Psoas muscle (tissue), 8 donors: Measurements from ENCODE around the gene GATA5. TPM values are rescaled to one million over a fixed set of nuclear protein-coding genes. Genes with fewer than 3 reads are reported as not detected.

ENCODE experiments used
- ATAC-seq, 4 donors: fragments of 200-7000 bp; cut with Tn5 transposase; one replicate each; pipeline ENCODE4 v1.9.1; 2020; ENCODE audit warnings: moderate library complexity in 3 of 4, mild to moderate bottlenecking in 2 of 4
- DNase-seq, 2 donors: peaks; one replicate each; pipeline ENCODE4 v3.0.0-alpha.2; 2020
- H3K27ac ChIP-seq: fragments of 200-600 bp; one replicate; pipeline ENCODE4 v1.8.0; 2022
- H3K27me3 ChIP-seq, 3 donors: fragments of 200-600 bp in 1 of 3; one replicate each; pipeline versions ENCODE4 v1.6.1 to v1.8.0; 2013 to 2022; ENCODE audit warnings: low read length in 2 of 3, mild to moderate bottlenecking in 2 of 3, moderate library complexity in 1 of 3; ENCODE audit not compliant: insufficient read depth in 3 of 3
- H3K36me3 ChIP-seq, 2 donors: fragments of 200-600 bp in 1 of 2; one replicate each; pipeline versions ENCODE4 v1.6.1 to v1.8.0; 2013 to 2022; ENCODE audit warnings: low read depth in 1 of 2, mild to moderate bottlenecking in 1 of 2, moderate library complexity in 1 of 2; ENCODE audit not compliant: insufficient read depth in 1 of 2
- H3K4me1 ChIP-seq: fragments of 200-600 bp; one replicate; pipeline ENCODE4 v1.8.0; 2022
- H3K4me3 ChIP-seq: fragments of 200-600 bp; one replicate; pipeline ENCODE4 v1.8.0; 2022; ENCODE audit warnings: mild to moderate bottlenecking
- H3K9me3 ChIP-seq: fragments of 200-600 bp; one replicate; pipeline ENCODE4 v1.8.0; 2022
- WGBS, 3 donors: extraction: QIAGEN DNeasy Blood & Tissue Kit; methylation state at CpG; one replicate each; pipeline versions ENCODE4 v1.1.6 to v1.1.7; 2013; 5-methylcytosine and 5-hydroxymethylcytosine counted together
- intact Hi-C, 2 donors: fragments of 100-400 bp; cut with DNase I; formaldehyde crosslinking; loops; one replicate each; pipeline versions ENCODE4 v1.11.0 to v1.14.2; 2022
- polyA plus RNA-seq, 3 donors: library from polyadenylated mRNA; stranded (reverse); fragments of 200-250 nt; gene quantifications; one replicate each; pipeline ENCODE4 v1.2.3, GENCODE V29; 2013
- total RNA-seq, 4 donors: library from RNA; stranded (reverse); fragmentation: NEBNext Ultra II Directional in 2 of 4; extraction: Animal tissue kit (Norgen Biotek cat#: 25700) in 2 of 4; gene quantifications; one replicate each; pipeline versions ENCODE4 v1.2.1 to v1.2.4, GENCODE V29; 2021 to 2023
- TF ChIP-seq, protein P1 (sequence below): fragments of 200-600 bp; IDR thresholded peaks from one replicate; pipeline ENCODE4 v1.8.0; 2022; ENCODE audit warnings: antibody characterized with exemption
- donor health status: healthy with polysubstance abuse.
- donor health status: DM: no; HTN: no; CAD: no; lungs with moderate emphysema.
- donor health status: Bipolar disorder and iron deficiency.
- donor health status: healthy.
- donor health status: DM: yes; HTN: yes; CAD: no.
- donor health status: DM: no; HTN: no; CAD: no.
- donor health status: DM: no; HTN: no; CAD: no.
- donor health status: DM: yes; HTN: yes; CAD: no.

GATA5 gene
- total and polyA plus RNA-seq, 7 donors, result 0.01 to 0.14 (median 0.08) TPM; not detected in 3

- H3K9me3 ChIP-seq, result no peaks in the 10 kb centered on the region
- WGBS, 3 donors, result 85 to 91% (median 87%) methylated on average over 22 of the region's 22 CpGs
- ATAC-seq (no peak), DNase-seq (no peak)
- no peaks in the 10 kb centered on the region for H3K36me3 ChIP-seq
- intact Hi-C loops, result no loop called here
- peak overlapping the region; percentile 41 for H3K27ac ChIP-seq
- peaks cover 28% of the 10 kb centered on the region for H3K4me1 ChIP-seq
- H3K27me3 ChIP-seq, result no peaks in the 10 kb centered on the region
- TF ChIP-seq, protein P1, sequence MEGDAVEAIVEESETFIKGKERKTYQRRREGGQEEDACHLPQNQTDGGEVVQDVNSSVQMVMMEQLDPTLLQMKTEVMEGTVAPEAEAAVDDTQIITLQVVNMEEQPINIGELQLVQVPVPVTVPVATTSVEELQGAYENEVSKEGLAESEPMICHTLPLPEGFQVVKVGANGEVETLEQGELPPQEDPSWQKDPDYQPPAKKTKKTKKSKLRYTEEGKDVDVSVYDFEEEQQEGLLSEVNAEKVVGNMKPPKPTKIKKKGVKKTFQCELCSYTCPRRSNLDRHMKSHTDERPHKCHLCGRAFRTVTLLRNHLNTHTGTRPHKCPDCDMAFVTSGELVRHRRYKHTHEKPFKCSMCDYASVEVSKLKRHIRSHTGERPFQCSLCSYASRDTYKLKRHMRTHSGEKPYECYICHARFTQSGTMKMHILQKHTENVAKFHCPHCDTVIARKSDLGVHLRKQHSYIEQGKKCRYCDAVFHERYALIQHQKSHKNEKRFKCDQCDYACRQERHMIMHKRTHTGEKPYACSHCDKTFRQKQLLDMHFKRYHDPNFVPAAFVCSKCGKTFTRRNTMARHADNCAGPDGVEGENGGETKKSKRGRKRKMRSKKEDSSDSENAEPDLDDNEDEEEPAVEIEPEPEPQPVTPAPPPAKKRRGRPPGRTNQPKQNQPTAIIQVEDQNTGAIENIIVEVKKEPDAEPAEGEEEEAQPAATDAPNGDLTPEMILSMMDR, result no peak
- H3K4me3 ChIP-seq, result no peak overlapping the region
Observed at GRCh38 chr20:62507991-62508640, 32.3 kb upstream of the GATA5 start.

- no peaks in the 10 kb centered on the region for H3K27me3 ChIP-seq
- H3K36me3 ChIP-seq, result no peaks in the 10 kb centered on the region
- no peak for DNase-seq
- no peaks in the 10 kb centered on the region for H3K9me3 ChIP-seq
- no peak overlapping the region for H3K4me3 ChIP-seq
- peak overlapping the region; percentile 41 for H3K27ac ChIP-seq
- intact Hi-C loops, result no loop called here
- H3K4me1 ChIP-seq, result peaks cover 21% of the 10 kb centered on the region
- TF ChIP-seq, protein P1, result no peak
- 47 to 69% (median 63%) methylated on average over 7 of the region's 7 CpGs for WGBS, 3 donors
- ATAC-seq, result no peak
Observed at GRCh38 chr20:62507323-62507722, 31.5 kb upstream of the GATA5 start.

GRCh38 chr20:62506791-62507190 lies 31.0 kb upstream of the GATA5 start:
- TF ChIP-seq, protein P1, result no peak
- intact Hi-C loops, result no loop called here
- Histone ChIP-seq H3K4me3 (no peak overlapping the region), H3K27ac (no peak overlapping the region), H3K9me3 (no peaks in the 10 kb centered on the region), H3K36me3 (no peaks in the 10 kb centered on the region), H3K27me3 (no peaks in the 10 kb centered on the region), H3K4me1 (peaks cover 25% of the 10 kb centered on the region)
- DNase-seq, result no peak
- no peak for ATAC-seq
- 95% methylated on average over 16 of the region's 16 CpGs for WGBS, 3 donors

GRCh38 chr20:62506087-62506486 lies 30.3 kb upstream of the GATA5 start:
- Histone ChIP-seq H3K36me3 (no peaks in the 10 kb centered on the region), H3K27ac (peak overlapping the region; percentile 78), H3K4me1 (peaks cover 23% of the 10 kb centered on the region), H3K9me3 (no peaks in the 10 kb centered on the region), H3K4me3 (no peak overlapping the region), H3K27me3 (no peaks in the 10 kb centered on the region)
- DNase-seq, result no peak
- TF ChIP-seq, protein P1, result no peak
- WGBS, 3 donors, result 51 to 66% (median 61%) methylated on average over 9 of the region's 9 CpGs
- ATAC-seq, result peak; percentile 10 to 51 (median 32)
- intact Hi-C loops, result no loop called here
